T follicular helper cell (primary cell): Measurements from ENCODE around the gene DUSP22.
A peak's percentile ranks its signal among the peaks of the same experiment; 100 is the strongest.
"Not testable (repeated sequence)": the region's sequence is repeated elsewhere in the genome, so short reads cannot be mapped to it uniquely, and the experiment has no call there.

Experiments used
- DNase-seq: peaks from one replicate; pipeline ENCODE4 v3.0.0-alpha.2; 2020; ENCODE audit warnings: low read depth

DUSP22 gene

GRCh38 chr6:279341-280029 lies 12.8 kb upstream of the DUSP22 start:
- DNase-seq = no peak

DNA sequence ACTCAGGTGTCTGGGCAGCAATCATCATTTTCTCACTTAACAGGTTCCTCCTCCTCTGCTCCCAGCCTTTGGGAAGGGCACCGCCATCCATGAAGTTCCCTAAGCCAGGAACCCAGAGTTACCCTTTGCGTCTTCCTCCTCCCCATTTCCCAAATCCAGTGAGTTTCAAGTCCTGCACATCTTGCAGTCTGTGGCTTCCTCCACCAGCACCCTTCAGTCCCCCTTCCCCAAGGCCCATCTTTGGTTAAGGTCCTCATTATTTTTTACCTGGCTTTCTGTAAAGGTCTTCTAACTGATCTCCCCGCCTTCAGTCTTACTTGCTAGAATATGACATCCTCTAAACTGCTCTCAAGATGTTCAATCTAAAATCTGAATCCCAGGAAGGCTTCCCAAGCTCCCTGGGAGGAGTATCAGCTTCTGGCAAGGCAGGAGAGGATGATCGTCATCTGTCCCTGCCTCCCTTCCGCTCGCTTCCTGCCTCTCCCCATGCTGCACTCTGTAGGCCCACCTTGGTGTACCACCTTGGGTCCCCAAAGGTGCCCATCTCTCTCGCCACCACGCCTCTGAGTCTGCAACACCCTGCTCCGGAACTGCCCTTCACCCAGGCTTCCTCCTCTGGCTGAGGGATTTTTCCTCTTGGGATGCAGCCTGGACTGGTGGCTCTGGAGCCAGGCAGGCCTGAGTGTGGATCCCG lies 11.4 kb upstream of the DUSP22 start:
- no peak for DNase-seq

DNA sequence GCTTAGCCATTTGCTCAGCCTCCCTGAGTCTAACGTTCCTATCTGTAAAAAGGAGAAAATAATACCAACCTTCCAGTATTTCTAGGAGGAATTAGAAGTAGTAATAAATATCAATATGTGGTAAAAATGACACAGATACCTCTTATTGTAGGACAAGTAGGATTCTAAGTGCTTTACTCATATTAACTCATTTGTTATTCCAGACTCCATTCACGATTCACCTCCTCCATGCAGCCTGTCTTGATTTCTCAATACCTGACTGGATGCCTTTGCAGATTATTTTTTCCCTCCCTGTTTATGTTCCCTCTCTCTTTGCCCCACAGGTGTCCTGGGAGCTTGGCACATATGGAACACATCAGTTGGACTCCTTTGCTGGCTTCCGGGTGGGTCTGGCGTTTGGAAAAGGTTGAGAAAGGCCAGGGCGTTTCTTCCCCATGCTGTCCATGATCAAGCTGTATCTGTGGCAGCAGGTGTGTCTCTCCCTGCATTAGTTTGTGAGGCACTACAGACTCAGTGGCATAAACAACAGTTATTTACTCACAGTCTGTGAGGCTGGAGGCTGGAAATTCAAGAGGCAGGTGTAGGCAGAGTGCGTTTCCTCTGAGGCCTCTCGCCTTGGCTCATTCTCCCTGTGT lies 10.7 kb upstream of the DUSP22 start:
- DNase-seq = no peak

DNA sequence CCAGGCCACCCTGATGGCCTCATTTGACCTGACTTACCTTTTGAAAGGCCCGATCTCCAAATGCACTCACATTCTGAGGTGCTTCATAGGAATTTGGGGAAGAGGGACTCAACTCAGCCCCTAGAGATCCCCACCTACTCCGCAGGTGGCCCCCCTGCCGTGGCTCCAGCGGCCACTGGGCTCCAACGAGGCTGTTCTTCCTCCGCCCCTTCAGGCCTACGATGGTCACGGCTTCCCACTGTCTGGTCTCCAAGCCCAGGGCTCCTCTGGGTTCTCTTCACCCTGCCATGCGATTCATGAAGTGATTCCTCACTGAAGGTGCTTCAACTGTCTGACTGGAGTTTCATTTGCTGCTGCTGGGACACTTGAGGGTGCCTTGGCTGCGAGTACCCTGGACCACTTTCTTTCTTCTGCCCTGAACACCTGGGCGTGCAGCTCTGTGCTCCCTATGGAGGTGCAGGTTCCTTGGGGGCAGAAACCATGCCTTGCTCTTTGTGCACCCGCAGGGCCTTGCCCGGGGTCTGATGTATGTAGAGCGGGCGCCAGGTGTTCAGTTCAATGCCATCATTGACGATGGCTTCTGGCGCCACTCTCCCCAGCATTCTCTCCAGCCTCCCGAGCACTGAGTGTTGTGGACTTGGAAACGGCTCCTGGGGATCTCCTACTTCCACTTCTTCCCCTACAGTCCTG lies 10.0 kb upstream of the DUSP22 start:
- DNase-seq = no peak

DNA sequence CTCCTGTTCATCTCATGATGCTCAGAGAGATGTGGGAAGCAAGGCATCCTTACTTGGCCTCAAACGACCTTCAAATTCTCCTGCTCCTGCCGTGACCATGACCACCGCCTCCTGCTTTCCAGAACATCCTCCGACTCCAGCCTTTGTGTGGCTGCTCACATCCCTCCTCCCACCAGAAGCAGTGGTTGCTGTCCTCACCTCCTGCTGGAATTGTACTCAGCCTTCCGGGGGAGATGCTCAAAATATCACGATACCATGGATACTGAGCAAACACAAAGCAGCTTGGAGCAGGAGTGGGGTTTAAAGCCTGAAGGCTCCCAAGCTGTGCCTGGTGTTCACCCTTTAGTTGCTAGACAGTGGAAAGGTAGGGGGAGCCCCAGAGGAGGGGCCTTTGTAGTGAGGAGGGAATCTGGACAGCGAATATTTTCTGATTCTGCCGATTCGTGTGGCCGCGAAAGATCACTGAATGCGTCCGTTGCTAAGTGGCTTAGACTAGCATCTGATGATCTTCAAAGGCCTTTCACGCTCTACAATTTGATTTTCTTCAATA lies 9.3 kb upstream of the DUSP22 start:
- no peak for DNase-seq

DNA sequence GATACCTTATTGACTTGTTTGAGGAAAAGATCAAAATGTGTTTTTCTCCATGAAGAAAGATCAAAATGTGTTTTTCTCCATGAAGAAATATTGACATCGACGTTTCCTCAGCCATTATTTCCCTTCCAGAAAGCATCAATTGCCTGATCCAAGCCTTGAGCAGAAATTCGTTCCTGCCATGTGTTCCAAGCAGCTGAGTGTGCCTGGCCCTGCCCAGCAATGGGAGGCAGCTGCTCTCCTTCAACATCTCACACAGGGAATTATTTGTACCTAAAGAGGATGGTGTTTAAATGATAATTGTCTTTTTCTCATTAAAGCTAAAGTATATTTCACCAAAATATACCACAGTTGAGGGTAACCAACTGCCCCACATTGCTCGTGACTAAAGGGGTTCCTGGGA lies 7.8 kb upstream of the DUSP22 start:
- DNase-seq = no peak

- no peak for DNase-seq
Observed at GRCh38 chr6:285030-285771, 7.1 kb upstream of the DUSP22 start.

- DNase-seq = not testable (repeated sequence)
Observed at GRCh38 chr6:285902-286301, 6.4 kb upstream of the DUSP22 start.

DNA sequence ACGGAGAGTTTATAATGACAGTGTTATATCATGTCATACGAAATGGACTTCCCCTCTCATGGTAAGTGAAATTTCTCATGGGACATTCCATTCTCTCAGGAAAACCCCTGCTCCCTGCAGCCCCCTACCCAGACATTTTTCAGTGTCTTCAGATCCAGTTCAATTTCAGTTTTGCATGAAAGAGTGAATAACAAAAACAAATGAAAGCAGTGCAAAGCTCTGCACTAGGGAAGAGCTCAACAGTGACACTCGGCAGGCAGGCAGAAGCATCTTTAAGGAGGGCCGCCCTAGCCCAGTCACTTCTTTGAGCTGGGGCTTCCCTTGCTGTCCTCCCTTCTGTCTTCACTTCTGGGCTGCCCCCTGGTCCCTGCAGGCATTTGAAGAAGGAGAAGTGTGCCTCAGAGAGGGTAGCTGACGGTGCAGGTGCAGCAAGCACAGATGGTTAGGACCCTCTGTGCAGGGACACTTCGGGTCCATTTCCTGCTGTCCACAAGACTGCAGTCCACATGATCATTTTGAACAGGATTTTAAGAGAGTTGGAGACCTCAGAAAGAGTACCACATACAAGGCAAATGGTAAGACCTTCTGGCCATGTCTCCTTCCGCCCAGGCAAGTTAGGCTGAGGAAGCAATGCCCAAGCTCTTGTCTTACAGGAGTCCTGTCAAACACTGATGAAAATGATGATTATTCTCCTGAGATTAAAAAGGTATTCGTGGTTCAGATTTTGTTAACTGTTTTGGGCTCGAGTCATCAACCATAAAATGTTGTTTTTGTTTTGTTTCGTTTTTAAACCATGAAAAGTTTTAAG lies 5.4 kb upstream of the DUSP22 start:
- no peak for DNase-seq

- no peak for DNase-seq
Observed at GRCh38 chr6:287489-287860, 4.8 kb upstream of the DUSP22 start.

DNA sequence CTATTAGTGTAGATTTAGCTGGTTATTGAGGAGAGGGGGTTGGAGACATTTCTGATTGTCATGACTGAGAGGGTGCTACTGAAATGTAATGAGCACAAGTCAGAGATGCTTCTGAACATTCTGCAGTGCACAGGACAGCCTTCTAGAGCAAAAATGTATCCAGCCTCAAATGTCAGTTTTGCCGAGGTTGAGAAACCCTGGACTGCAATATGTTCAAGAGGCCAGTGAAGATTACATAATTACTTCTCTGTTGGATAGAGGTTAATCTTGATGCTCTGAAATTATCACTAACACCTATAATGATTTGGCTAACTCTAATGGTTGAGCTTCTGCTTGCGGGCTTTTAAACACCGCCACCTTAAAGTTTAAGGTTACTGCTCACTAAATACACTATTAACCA lies 3.4 kb upstream of the DUSP22 start:
- DNase-seq = no peak

GRCh38 chr6:290111-290922 lies 2.0 kb upstream of the DUSP22 start:
- DNase-seq = no peak

GRCh38 chr6:291204-291696 lies 1.0 kb upstream of the DUSP22 start:
- DNase-seq = no peak

DNA sequence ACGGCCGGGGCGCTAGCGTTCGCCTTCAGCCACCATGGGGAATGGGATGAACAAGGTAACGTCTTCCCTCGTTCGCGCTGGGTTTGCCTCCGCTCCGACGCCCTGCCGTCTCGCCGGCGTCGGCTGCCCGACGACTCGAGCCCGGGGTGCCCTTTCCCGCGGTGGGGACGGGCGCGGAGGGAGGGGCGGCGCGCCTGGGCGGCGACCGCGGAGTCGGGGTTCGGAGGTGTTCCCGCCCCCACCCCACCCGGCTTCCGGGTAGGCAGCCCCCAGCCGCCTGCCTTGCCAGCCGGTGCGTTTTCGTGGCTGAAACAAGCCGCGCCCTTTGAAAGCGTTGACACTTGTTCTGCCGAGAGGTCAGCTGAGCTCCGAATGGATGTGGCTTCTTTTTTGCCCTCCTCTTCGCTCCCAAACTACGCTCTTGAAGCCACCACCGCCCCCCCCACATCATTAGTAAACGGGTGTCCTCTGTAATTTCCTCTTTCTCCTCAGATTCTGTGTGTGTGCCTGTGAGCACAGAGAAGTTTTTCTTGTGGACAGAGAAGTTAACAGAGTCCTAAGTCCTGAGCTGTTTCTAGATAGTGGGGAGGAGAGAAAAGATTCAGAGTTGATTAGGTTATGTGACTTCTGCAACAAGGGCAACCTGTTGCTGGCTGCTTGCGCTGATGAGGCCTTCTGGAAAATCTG lies 362 bp downstream of the DUSP22 start:
- DNase-seq = peak; percentile 64

DNA sequence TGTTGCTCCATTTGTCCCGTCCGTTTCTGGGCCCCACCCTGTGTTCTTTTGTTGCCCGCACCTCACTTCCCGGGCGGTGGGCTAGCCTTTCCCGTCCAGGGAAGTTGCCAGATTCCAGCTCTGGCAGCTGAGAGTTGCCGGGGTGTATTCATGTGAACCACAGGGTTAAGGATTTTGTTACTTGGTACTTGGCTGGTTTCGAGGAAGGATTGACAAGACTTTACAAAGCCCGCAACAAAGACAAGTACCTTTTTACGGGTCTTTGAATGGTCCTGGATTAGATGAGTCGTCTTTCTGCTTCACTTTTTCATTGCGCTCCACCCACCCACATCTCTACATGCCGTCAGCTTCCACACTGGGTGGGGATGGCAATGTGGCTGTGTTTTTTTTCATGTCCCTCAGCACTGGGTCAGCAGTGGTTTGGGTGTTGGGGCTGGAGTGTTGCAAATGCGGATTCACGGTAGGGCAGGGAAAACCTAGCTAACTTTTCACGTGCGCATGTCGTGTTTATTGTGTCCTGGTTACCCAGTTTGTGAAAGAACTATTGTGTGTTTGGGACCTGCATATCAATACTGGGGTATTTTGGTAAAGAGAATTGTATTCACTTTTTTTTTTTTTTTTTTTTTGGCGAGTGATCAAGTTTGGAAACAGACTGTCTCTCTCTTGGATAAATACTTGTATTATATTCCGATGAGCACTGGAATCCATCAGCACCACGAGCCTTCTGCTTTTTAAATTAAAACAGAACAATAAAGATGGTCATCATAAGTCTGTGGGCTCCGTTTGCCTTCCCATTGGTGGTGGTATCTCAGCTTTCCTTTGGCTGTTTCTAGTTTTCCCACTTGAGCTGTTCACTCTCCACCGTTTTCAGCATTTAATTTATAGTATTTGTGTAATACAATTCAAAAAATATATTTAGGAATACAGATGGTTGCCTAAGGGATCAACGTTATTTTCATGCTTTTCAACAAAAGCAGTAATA lies 1.2 kb downstream of the DUSP22 start:
- no peak for DNase-seq

DNA sequence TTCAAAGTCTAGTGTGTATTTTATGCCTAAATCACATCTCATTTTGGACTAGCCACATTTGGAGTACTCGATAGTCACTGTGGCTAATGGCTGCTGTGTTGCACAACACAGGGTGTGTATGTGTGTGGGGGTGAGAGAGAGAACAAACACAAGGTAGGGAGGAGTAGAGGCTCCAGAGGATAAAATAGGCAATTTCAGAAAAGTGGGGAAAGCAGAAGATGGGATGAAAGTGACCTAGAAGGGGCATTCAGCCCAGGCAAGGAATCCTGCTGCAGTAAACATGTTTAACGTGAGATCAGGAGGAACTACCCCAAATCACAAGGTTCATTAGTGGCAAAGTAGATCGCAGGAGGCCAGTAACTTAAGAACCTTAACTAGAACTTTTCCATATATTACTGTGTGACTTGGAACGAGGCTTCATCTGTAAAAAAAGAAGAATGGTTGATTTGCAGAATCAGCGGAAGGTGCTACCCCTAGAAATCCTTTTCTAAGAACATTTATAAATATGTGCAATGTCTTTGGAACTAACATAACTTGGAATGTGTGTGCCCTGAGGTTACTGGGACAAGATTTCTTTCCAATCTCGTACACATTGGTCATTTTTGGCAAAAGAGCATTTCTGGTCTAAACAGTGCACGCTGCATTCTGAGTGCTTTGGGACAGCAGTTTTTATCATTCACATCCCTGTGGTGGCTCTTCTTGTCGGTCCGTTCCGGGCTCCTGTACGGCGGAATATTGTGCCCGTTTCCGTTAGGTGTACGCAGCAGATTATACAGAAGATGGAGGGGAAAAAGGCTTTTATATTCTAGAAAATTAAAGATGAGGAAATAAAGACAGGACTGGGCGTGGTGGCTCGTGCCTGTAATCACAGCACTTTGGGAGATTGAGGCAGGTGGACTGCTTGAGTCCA lies 2.6 kb downstream of the DUSP22 start:
- DNase-seq = no peak
